ENCODE results near the gene RPTOR. TPM values are rescaled to one million over a fixed set of nuclear protein-coding genes. Genes with fewer than 3 reads are reported as not detected.

The RPTOR gene
- polyA plus RNA-seq, 1 donor (not counting 4 experiments of a cell fraction or from before 2014, with no cell fraction given): 4.0 TPM

DNA sequence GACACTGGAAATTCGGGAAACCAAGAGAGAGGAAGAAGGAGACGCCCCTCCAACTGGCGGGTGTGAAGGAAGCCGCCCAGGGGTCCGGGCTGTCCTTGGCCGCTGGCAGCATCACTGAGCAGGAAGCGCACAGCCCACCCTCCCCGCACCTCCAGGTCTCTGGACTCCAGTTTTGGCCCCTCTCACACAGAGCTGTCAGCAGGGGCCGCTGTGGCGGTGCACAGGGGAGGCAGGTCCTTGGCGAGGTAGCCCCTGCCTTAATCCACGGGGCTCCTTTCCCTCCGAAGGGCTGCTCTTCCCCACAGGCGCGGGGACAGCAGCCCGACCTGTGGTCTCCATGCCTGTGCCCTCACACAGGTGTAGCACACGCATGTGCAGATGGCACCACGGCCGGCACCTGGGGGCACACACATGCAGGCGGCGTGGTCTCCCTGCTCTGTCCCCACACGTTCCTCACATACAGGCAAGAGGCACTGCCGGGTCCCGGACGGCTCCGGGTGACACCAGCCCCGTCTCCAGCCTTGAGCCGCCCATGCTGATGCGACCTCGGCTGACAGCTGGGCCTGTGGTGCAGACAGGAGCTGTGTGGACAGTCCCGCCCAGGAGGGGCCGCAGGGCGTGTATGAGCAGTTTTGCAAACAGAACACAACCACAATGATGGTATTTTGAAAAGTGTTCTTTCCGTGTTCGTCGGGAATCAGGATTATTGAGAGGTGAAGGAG, 420.4 kb downstream of the RPTOR start:
- H3K36me3 ChIP-seq (ENCODE audit: control insufficient read depth in 2 of 2, extremely low read depth in 1 of 2, insufficient read depth in 2 of 2, low read length in 2 of 2): no peaks in the 10 kb centered on the region
- TF ChIP-seq, protein P1, sequence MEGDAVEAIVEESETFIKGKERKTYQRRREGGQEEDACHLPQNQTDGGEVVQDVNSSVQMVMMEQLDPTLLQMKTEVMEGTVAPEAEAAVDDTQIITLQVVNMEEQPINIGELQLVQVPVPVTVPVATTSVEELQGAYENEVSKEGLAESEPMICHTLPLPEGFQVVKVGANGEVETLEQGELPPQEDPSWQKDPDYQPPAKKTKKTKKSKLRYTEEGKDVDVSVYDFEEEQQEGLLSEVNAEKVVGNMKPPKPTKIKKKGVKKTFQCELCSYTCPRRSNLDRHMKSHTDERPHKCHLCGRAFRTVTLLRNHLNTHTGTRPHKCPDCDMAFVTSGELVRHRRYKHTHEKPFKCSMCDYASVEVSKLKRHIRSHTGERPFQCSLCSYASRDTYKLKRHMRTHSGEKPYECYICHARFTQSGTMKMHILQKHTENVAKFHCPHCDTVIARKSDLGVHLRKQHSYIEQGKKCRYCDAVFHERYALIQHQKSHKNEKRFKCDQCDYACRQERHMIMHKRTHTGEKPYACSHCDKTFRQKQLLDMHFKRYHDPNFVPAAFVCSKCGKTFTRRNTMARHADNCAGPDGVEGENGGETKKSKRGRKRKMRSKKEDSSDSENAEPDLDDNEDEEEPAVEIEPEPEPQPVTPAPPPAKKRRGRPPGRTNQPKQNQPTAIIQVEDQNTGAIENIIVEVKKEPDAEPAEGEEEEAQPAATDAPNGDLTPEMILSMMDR (optimal IDR thresholded peaks at IDR 0.05 in 1 of 3, IDR thresholded peaks at IDR 0.05 in 1 of 3, conservative IDR thresholded peaks at IDR 0.05 in 1 of 3; ENCODE audit: extremely low read depth in 1 of 3, insufficient read depth in 2 of 3, low read length in 3 of 3): no peak
- TF ChIP-seq EZH2 (IDR thresholded peaks at IDR 0.05; ENCODE audit: low read length): no peak
- no peaks in the 10 kb centered on the region for H3K79me2 ChIP-seq (ENCODE audit: control insufficient read depth, insufficient read depth, low read length)
- no peaks in the 10 kb centered on the region for H3K9me3 ChIP-seq (ENCODE audit: control insufficient read depth, low read depth, low read length)
- FAIRE-seq: no peak
- no peaks in the 10 kb centered on the region for H3K4me1 ChIP-seq (ENCODE audit: control insufficient read depth, extremely low read depth, insufficient read depth, low read length)
- dilution Hi-C loops (cut with MboI; ENCODE audit: extremely low pct_ligation_motif_present, low sequenced_read_pairs): no loop called here
- no peaks in the 10 kb centered on the region for H3K9me1 ChIP-seq (ENCODE audit: control insufficient read depth, extremely low read depth, insufficient read depth, low read length)
- H3K27me3 ChIP-seq (ENCODE audit: control insufficient read depth, extremely low read depth, insufficient read depth, low read length): peaks cover 8% of the 10 kb centered on the region
- no peak overlapping the region for H3K9ac ChIP-seq (ENCODE audit: control insufficient read depth, extremely low read depth, insufficient read depth, low read length)
- H3K4me3 ChIP-seq (ENCODE audit: control insufficient read depth in 2 of 3, extremely low read depth in 1 of 3, insufficient read depth in 2 of 3, low read depth in 1 of 3, low read length in 3 of 3): no peak overlapping the region
- no peak overlapping the region for H3K27ac ChIP-seq (ENCODE audit: control insufficient read depth, insufficient read depth, low read length)
- H2AFZ ChIP-seq (ENCODE audit: control insufficient read depth, low read length): no peak overlapping the region
- no peak for DNase-seq (ENCODE audit: low read depth, low spot score)
- no peaks in the 10 kb centered on the region for H4K20me1 ChIP-seq (ENCODE audit: control insufficient read depth, extremely low read depth, insufficient read depth, low read length)
- H3K4me2 ChIP-seq (ENCODE audit: control insufficient read depth, extremely low read depth, insufficient read depth, low read depth, low read length): no peak overlapping the region

DNA sequence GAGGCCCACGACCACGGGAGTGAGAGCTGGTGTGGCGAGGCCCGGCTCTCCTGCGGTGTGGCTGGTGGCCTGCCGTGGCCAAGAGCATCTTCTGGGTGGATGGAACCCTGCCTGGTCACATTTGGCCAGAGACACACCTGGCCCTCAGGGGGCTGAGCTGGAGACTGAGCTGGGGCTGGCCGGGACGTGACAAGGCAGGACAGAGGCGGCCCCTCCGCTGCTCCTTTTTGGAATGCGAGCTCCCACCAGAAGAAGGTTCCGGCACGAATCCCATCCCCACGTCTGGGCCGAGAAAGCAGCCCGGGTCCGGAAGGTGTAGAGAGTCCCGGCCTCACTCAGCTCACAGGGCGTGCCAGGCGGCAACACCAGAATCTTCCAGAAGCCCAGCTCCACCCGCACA, 421.0 kb downstream of the RPTOR start:
- H2AFZ ChIP-seq (ENCODE audit: control insufficient read depth, low read length): no peak overlapping the region
- H3K9me3 ChIP-seq (ENCODE audit: control insufficient read depth, low read depth, low read length): no peaks in the 10 kb centered on the region
- H3K27ac ChIP-seq (ENCODE audit: control insufficient read depth, insufficient read depth, low read length): no peak overlapping the region
- no peaks in the 10 kb centered on the region for H3K79me2 ChIP-seq (ENCODE audit: control insufficient read depth, insufficient read depth, low read length)
- no peak overlapping the region for H3K9ac ChIP-seq (ENCODE audit: control insufficient read depth, extremely low read depth, insufficient read depth, low read length)
- no peaks in the 10 kb centered on the region for H3K9me1 ChIP-seq (ENCODE audit: control insufficient read depth, extremely low read depth, insufficient read depth, low read length)
- DNase-seq (ENCODE audit: low read depth, low spot score): no peak
- no peaks in the 10 kb centered on the region for H3K4me1 ChIP-seq (ENCODE audit: control insufficient read depth, extremely low read depth, insufficient read depth, low read length)
- no peak overlapping the region for H3K4me3 ChIP-seq (ENCODE audit: control insufficient read depth in 2 of 3, extremely low read depth in 1 of 3, insufficient read depth in 2 of 3, low read depth in 1 of 3, low read length in 3 of 3)
- dilution Hi-C loops (cut with MboI; ENCODE audit: extremely low pct_ligation_motif_present, low sequenced_read_pairs): no loop called here
- H3K4me2 ChIP-seq (ENCODE audit: control insufficient read depth, extremely low read depth, insufficient read depth, low read depth, low read length): no peak overlapping the region
- no peak for FAIRE-seq
- no peaks in the 10 kb centered on the region for H3K36me3 ChIP-seq (ENCODE audit: control insufficient read depth in 2 of 2, extremely low read depth in 1 of 2, insufficient read depth in 2 of 2, low read length in 2 of 2)
- peaks cover 12% of the 10 kb centered on the region for H3K27me3 ChIP-seq (ENCODE audit: control insufficient read depth, extremely low read depth, insufficient read depth, low read length)
- H4K20me1 ChIP-seq (ENCODE audit: control insufficient read depth, extremely low read depth, insufficient read depth, low read length): no peaks in the 10 kb centered on the region
- TF ChIP-seq EZH2 (IDR thresholded peaks at IDR 0.05; ENCODE audit: low read length): no peak
- TF ChIP-seq, protein P1 (optimal IDR thresholded peaks at IDR 0.05 in 1 of 3, IDR thresholded peaks at IDR 0.05 in 1 of 3, conservative IDR thresholded peaks at IDR 0.05 in 1 of 3; ENCODE audit: extremely low read depth in 1 of 3, insufficient read depth in 2 of 3, low read length in 3 of 3): no peak

Data from keratinocyte (primary cell).